Amniotic epithelial cell (primary cell): ENCODE results near the gene FBRSL1.

Experiments
- DNase-seq: peaks from one replicate; pipeline ENCODE4 v3.0.0-alpha.2; 2010; ENCODE audit warnings: low read depth

Gene FBRSL1

GRCh38 chr12:132484183-132484890 lies 5.6 kb upstream of the FBRSL1 start:
- DNase-seq, result no peak

GRCh38 chr12:132484891-132485441 lies 5.0 kb upstream of the FBRSL1 start:
- DNase-seq, result no peak

- no peak for DNase-seq
Measured at GRCh38 chr12:132485619-132486018, 4.3 kb upstream of the FBRSL1 start.

- DNase-seq, result no peak
Measured at GRCh38 chr12:132486168-132486567, 3.8 kb upstream of the FBRSL1 start.

GRCh38 chr12:132486576-132486975 lies 3.4 kb upstream of the FBRSL1 start:
- DNase-seq, result no peak

- DNase-seq, result no peak
Measured at GRCh38 chr12:132487311-132487741, 2.6 kb upstream of the FBRSL1 start.

GRCh38 chr12:132488127-132489077 lies 1.5 kb upstream of the FBRSL1 start:
- DNase-seq, result no peak

- no peak for DNase-seq
Measured at GRCh38 chr12:132489078-132489601, 811 bp upstream of the FBRSL1 start.

- DNase-seq, result peak; percentile 34
Measured at GRCh38 chr12:132490422-132491137, 629 bp downstream of the FBRSL1 start.

GRCh38 chr12:132491138-132491663 lies 1.2 kb downstream of the FBRSL1 start:
- no peak for DNase-seq

- no peak for DNase-seq
Measured at GRCh38 chr12:132491761-132492378, 1.9 kb downstream of the FBRSL1 start.

GRCh38 chr12:132492522-132492921 lies 2.6 kb downstream of the FBRSL1 start:
- no peak for DNase-seq

GRCh38 chr12:132492951-132493350 lies 3.0 kb downstream of the FBRSL1 start:
- no peak for DNase-seq

- DNase-seq, result no peak
Measured at GRCh38 chr12:132493482-132494178, 3.7 kb downstream of the FBRSL1 start.

- DNase-seq, result no peak
Measured at GRCh38 chr12:132494294-132495164, 4.6 kb downstream of the FBRSL1 start.

- no peak for DNase-seq
Measured at GRCh38 chr12:132495165-132495544, 5.2 kb downstream of the FBRSL1 start.

GRCh38 chr12:132495629-132496357 lies 5.8 kb downstream of the FBRSL1 start:
- no peak for DNase-seq

- DNase-seq, result no peak
Measured at GRCh38 chr12:132496358-132496669, 6.4 kb downstream of the FBRSL1 start.

- DNase-seq, result no peak
Measured at GRCh38 chr12:132496710-132497109, 6.8 kb downstream of the FBRSL1 start.
